ENCODE results near the gene PALB2.

GRCh38 chr16:23579371-23579770, 61.7 kb downstream of the PALB2 start:
- TF ChIP-seq CTCF (IDR thresholded peaks at IDR 0.05) (no peak), ZFX (IDR thresholded peaks at IDR 0.05; ENCODE audit: borderline replicate concordance) (no peak)
